ENCODE measurements around the gene MS4A4A. TPM values are rescaled to one million over a fixed set of nuclear protein-coding genes. Genes with fewer than 3 reads are reported as not detected.

The MS4A4A gene
- total RNA-seq, 1 donor from 2014 or later, result not detected

- no peak for TF ChIP-seq CTCF (IDR thresholded peaks at IDR 0.05; ENCODE audit: insufficient read depth, low read length, poor library complexity, severe bottlenecking)
- no peak for DNase-seq (ENCODE audit: low read depth)
- H3K36me3 ChIP-seq (ENCODE audit: control insufficient read depth, insufficient read depth, low read length), result no peaks in the 10 kb centered on the region
- H3K27me3 ChIP-seq (ENCODE audit: control insufficient read depth, insufficient read depth, low read length), result no peaks in the 10 kb centered on the region
- no peak overlapping the region for H3K4me3 ChIP-seq (ENCODE audit: low read depth, low read length)
Measured at GRCh38 chr11:60251485-60252212, 28.8 kb upstream of the MS4A4A start.

- H3K36me3 ChIP-seq (ENCODE audit: control insufficient read depth, insufficient read depth, low read length), result no peaks in the 10 kb centered on the region
- no peak for DNase-seq (ENCODE audit: low read depth)
- H3K4me3 ChIP-seq (ENCODE audit: low read depth, low read length), result no peak overlapping the region
- no peak for TF ChIP-seq CTCF (IDR thresholded peaks at IDR 0.05; ENCODE audit: insufficient read depth, low read length, poor library complexity, severe bottlenecking)
- H3K27me3 ChIP-seq (ENCODE audit: control insufficient read depth, insufficient read depth, low read length), result no peaks in the 10 kb centered on the region
Measured at GRCh38 chr11:60252213-60253108, 28.0 kb upstream of the MS4A4A start.

GRCh38 chr11:60257956-60258722 is 22.3 kb upstream of the MS4A4A start:
- Histone ChIP-seq H3K27me3 (ENCODE audit: control insufficient read depth, insufficient read depth, low read length) (no peaks in the 10 kb centered on the region), H3K36me3 (ENCODE audit: control insufficient read depth, insufficient read depth, low read length) (no peaks in the 10 kb centered on the region), H3K4me3 (ENCODE audit: low read depth, low read length) (no peak overlapping the region)
- no peak for DNase-seq (ENCODE audit: low read depth)
- TF ChIP-seq CTCF (IDR thresholded peaks at IDR 0.05; ENCODE audit: insufficient read depth, low read length, poor library complexity, severe bottlenecking), result no peak

GRCh38 chr11:60261014-60261413 is 19.5 kb upstream of the MS4A4A start:
- DNase-seq (ENCODE audit: low read depth), result no peak
- H3K4me3 ChIP-seq (ENCODE audit: low read depth, low read length), result no peak overlapping the region
- TF ChIP-seq CTCF (IDR thresholded peaks at IDR 0.05; ENCODE audit: insufficient read depth, low read length, poor library complexity, severe bottlenecking), result no peak
- H3K36me3 ChIP-seq (ENCODE audit: control insufficient read depth, insufficient read depth, low read length), result no peaks in the 10 kb centered on the region
- H3K27me3 ChIP-seq (ENCODE audit: control insufficient read depth, insufficient read depth, low read length), result no peaks in the 10 kb centered on the region

GRCh38 chr11:60263402-60263801 is 17.1 kb upstream of the MS4A4A start:
- H3K27me3 ChIP-seq (ENCODE audit: control insufficient read depth, insufficient read depth, low read length), result peaks cover 2% of the 10 kb centered on the region
- H3K4me3 ChIP-seq (ENCODE audit: low read depth, low read length), result no peak overlapping the region
- no peaks in the 10 kb centered on the region for H3K36me3 ChIP-seq (ENCODE audit: control insufficient read depth, insufficient read depth, low read length)
- TF ChIP-seq CTCF (IDR thresholded peaks at IDR 0.05; ENCODE audit: insufficient read depth, low read length, poor library complexity, severe bottlenecking), result no peak
- DNase-seq (ENCODE audit: low read depth), result no peak
